CD14-positive monocyte (primary cell): ENCODE results near the gene PCBP3. TPM values are rescaled to one million over a fixed set of nuclear protein-coding genes. Genes with fewer than 3 reads are reported as not detected.
A peak's percentile ranks its signal among the peaks of the same experiment; 100 is the strongest.

ENCODE experiments used
- DNase-seq, 3 donors: peaks; one replicate each; pipeline ENCODE4 v3.0.0-alpha.2; 2011 to 2022
- H2AFZ ChIP-seq: 2 replicates; pipeline ENCODE4 v1.6.0; 2012; ENCODE audit warnings: mild to moderate bottlenecking, low read depth, low read length, inconsistent platforms; ENCODE audit not compliant: insufficient read depth, poor library complexity, severe bottlenecking
- H3K27ac ChIP-seq, 2 donors: 1 replicate in 1 of 2; 2 replicates in 1 of 2; pipeline ENCODE4 v1.5.1; 2012 to 2013; ENCODE audit warnings: low read length in 2 of 2, control low read depth in 1 of 2, inconsistent platforms in 1 of 2, low read depth in 1 of 2, mild to moderate bottlenecking in 1 of 2
- H3K27me3 ChIP-seq, 2 donors: one replicate each; pipeline versions ENCODE4 v1.6.0 to v1.6.1; 2011 to 2013; ENCODE audit warnings: low read length in 2 of 2; ENCODE audit not compliant: control insufficient read depth in 2 of 2, insufficient read depth in 2 of 2
- H3K36me3 ChIP-seq, 2 donors: replicated peaks in 1 of 2; 1 replicate in 1 of 2; 2 replicates in 1 of 2; pipeline versions ENCODE4 v1.5.1 to v1.6.1; 2012 to 2013; ENCODE audit warnings: low read length in 2 of 2, control low read depth in 1 of 2, inconsistent platforms in 1 of 2, mild to moderate bottlenecking in 1 of 2; ENCODE audit not compliant: insufficient read depth in 2 of 2, control insufficient read depth in 1 of 2
- H3K4me1 ChIP-seq, 2 donors: 1 replicate in 1 of 2; 2 replicates in 1 of 2; pipeline versions ENCODE4 v1.5.1 to v1.6.1; 2012 to 2013; ENCODE audit warnings: low read length in 2 of 2, control low read depth in 1 of 2, inconsistent platforms in 1 of 2, mild to moderate bottlenecking in 1 of 2, moderate library complexity in 1 of 2; ENCODE audit not compliant: insufficient read depth in 2 of 2, control insufficient read depth in 1 of 2
- H3K4me2 ChIP-seq: replicated peaks from 2 replicates; pipeline ENCODE3; 2012; ENCODE audit warnings: low read length, moderate library complexity, mild to moderate bottlenecking; ENCODE audit not compliant: poor library complexity, severe bottlenecking; ENCODE audit errors: extremely low read depth
- H3K4me3 ChIP-seq, 3 experiments: fragments of 200-600 bp in 1 of 3; sonication (generic) in 1 of 3; replicated peaks in 1 of 3; 1 replicate in 2 of 3; 2 replicates in 1 of 3; pipeline ENCODE4 v1.5.1; 2011 to 2013; ENCODE audit warnings: low read length in 3 of 3, mild to moderate bottlenecking in 3 of 3, control low read depth in 2 of 3, low read depth in 2 of 3, inconsistent platforms in 1 of 3, moderate library complexity in 1 of 3
- H3K79me2 ChIP-seq: 2 replicates; pipeline ENCODE4 v1.6.0; 2012; ENCODE audit warnings: mild to moderate bottlenecking, control low read depth, inconsistent platforms, low read length, moderate library complexity; ENCODE audit not compliant: insufficient read depth
- H3K9ac ChIP-seq: 2 replicates; pipeline ENCODE4 v1.6.0; 2017; ENCODE audit warnings: low read length, mild to moderate bottlenecking; ENCODE audit not compliant: insufficient read depth, poor library complexity, severe bottlenecking
- H3K9me3 ChIP-seq, 2 donors: replicated peaks in 1 of 2; 1 replicate in 1 of 2; 2 replicates in 1 of 2; pipeline versions ENCODE4 v1.5.1 to v1.6.1; 2012 to 2013; ENCODE audit warnings: low read length in 2 of 2, control low read depth in 1 of 2; ENCODE audit not compliant: control insufficient read depth in 1 of 2, insufficient read depth in 1 of 2
- H4K20me1 ChIP-seq: 2 replicates; pipeline ENCODE4 v1.6.0; 2012; ENCODE audit warnings: mild to moderate bottlenecking, low read length, control low read depth, moderate library complexity; ENCODE audit not compliant: insufficient read depth
- H3K27ac Mint-ChIP-seq, 7 donors: one replicate each; pipeline ENCODE4 v1.8.0; 2020; ENCODE audit warnings: mild to moderate bottlenecking in 7 of 7, mixed read lengths in 7 of 7, moderate library complexity in 6 of 7, inconsistent platforms in 2 of 7
- H3K27me3 Mint-ChIP-seq, 3 donors: one replicate each; pipeline ENCODE4 v1.8.0; 2021 to 2022; ENCODE audit warnings: low read depth in 3 of 3, mild to moderate bottlenecking in 3 of 3, mixed read lengths in 3 of 3, moderate library complexity in 3 of 3, inconsistent platforms in 1 of 3
- H3K36me3 Mint-ChIP-seq, 2 donors: one replicate each; pipeline ENCODE4 v1.8.0; 2020; ENCODE audit warnings: mixed read lengths in 2 of 2, inconsistent platforms in 1 of 2, mild to moderate bottlenecking in 1 of 2
- H3K4me1 Mint-ChIP-seq: one replicate; pipeline ENCODE4 v1.8.0; 2020; ENCODE audit warnings: mild to moderate bottlenecking, mixed read lengths
- H3K4me3 Mint-ChIP-seq, 2 donors: one replicate each; pipeline ENCODE4 v1.8.0; 2020; ENCODE audit warnings: mild to moderate bottlenecking in 2 of 2, mixed read lengths in 2 of 2, moderate library complexity in 1 of 2
- H3K9me3 Mint-ChIP-seq, 7 donors: one replicate each; pipeline ENCODE4 v1.8.0; 2020 to 2022; ENCODE audit warnings: mixed read lengths in 7 of 7, mild to moderate bottlenecking in 6 of 7, moderate library complexity in 6 of 7, inconsistent platforms in 2 of 7
- WGBS: methylation state at CpG from one replicate; pipeline ENCODE4 v1.1.5; 2013; ENCODE audit warnings: missing lambda C conversion rate; ENCODE audit not compliant: insufficient coverage; 5-methylcytosine and 5-hydroxymethylcytosine counted together
- intact Hi-C, 2 donors: fragments of 100-400 bp; cut with micrococcal nuclease; formaldehyde crosslinking; loops; one replicate each; pipeline versions ENCODE4 v1.15.0 to v1.15.1; 2023
- polyA plus RNA-seq, 3 donors: library from polyadenylated mRNA; depleted of rRNA in 1 of 3; unstranded in 2 of 3; stranded (reverse) in 1 of 3; fragments of 300-500 nt in 2 of 3; fragments of >200 nt in 1 of 3; fragmentation: Illumina TruSeq in 2 of 3; gene quantifications; 1 replicate in 2 of 3; 2 replicates in 1 of 3; pipeline ENCODE4 v1.2.3, GENCODE V29; 2012 to 2021
- TF ChIP-seq, protein P1 (sequence below): fragments of 200-600 bp; IDR thresholded peaks from one replicate; pipeline ENCODE4 v1.8.0; 2022; ENCODE audit warnings: antibody characterized with exemption, mild to moderate bottlenecking

PCBP3 gene
- polyA plus RNA-seq, 3 donors, result 0.34 to 0.49 TPM; not detected in 1

DNA sequence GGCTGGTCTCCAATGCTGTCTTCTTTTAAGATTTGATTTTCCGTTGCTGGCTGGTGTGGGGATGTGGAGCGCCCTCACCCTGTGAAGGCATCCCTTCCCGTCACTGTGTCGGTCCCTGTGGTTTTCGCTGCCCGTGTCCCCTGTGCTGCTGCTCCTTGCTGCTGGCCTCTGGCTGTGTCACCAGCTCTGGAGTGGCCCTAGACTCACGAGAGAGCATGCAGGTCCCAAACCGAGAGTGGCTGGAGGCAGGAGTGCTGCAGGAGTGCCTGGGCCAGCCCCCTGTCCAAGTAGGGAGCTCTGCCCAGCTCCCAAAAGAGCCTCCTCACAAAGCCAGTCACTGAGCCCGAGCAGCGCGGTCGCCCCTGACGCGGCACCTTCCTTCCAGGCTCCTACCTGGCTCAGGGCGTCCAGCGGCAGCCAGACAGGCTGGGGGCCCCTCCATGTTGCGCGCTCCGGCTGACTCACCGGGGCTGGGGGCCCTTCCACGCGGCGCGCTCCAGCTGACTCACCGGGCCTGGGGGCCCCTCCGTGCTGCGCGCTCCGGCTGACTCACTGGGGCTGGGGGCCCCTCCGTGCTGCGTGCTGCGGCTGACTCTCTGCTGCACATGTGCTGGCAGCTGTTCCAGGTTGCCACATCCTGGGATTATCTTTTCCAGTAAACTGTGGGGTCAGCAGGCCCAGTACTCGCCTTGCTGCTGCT lies 231.3 kb downstream of the PCBP3 start:
- H2AFZ ChIP-seq, result no peak overlapping the region
- H3K4me3 Mint-ChIP-seq, result no peak overlapping the region
- intact Hi-C loops, result no loop called here

DNA sequence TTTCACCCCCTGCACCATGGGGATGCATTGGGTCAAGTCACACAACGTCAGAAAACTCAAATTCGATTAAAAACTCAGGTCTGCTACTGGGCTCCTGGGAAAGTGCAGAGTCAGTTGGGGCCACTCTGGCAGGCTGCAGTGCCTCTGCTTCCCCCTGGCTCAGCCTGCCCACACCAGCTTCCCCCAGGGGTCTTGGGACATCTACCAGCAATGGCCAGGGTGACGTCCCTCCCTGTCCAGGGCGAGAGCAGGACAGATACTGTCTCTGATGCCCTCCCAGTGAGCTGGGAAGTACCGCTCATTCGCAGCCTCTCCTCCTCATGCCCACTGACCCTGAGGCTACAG lies 231.9 kb downstream of the PCBP3 start:
- Histone ChIP-seq H3K27ac (no peak overlapping the region), H3K36me3 (no peaks in the 10 kb centered on the region), H3K4me2 (no peak overlapping the region), H3K9ac (no peak overlapping the region), H3K4me1 (peaks cover 5 to 6% of the 10 kb centered on the region in 2 donors), H3K79me2 (no peaks in the 10 kb centered on the region), H3K4me3 (no peak overlapping the region), H4K20me1 (no peaks in the 10 kb centered on the region), H3K27me3 (no peaks in the 10 kb centered on the region), H3K9me3 (no peaks in the 10 kb centered on the region), H2AFZ (no peak overlapping the region)
- intact Hi-C loops, result no loop called here
- Mint-ChIP-seq H3K27me3 (peaks cover 2 to 4% (median 3%) of the 10 kb centered on the region in 3 donors), H3K4me3 (no peak overlapping the region), H3K27ac (peak overlapping the region in 2 of 7 donors; percentile 25 to 33), H3K9me3 (no peaks in the 10 kb centered on the region), H3K4me1 (peaks cover 10% of the 10 kb centered on the region), H3K36me3 (no peaks in the 10 kb centered on the region)
- no peak for DNase-seq
- TF ChIP-seq, protein P1, sequence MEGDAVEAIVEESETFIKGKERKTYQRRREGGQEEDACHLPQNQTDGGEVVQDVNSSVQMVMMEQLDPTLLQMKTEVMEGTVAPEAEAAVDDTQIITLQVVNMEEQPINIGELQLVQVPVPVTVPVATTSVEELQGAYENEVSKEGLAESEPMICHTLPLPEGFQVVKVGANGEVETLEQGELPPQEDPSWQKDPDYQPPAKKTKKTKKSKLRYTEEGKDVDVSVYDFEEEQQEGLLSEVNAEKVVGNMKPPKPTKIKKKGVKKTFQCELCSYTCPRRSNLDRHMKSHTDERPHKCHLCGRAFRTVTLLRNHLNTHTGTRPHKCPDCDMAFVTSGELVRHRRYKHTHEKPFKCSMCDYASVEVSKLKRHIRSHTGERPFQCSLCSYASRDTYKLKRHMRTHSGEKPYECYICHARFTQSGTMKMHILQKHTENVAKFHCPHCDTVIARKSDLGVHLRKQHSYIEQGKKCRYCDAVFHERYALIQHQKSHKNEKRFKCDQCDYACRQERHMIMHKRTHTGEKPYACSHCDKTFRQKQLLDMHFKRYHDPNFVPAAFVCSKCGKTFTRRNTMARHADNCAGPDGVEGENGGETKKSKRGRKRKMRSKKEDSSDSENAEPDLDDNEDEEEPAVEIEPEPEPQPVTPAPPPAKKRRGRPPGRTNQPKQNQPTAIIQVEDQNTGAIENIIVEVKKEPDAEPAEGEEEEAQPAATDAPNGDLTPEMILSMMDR, result no peak
- 81% methylated on average over 6 of the region's 6 CpGs for WGBS

More for the DNA sequence above, 231.3 kb downstream of the PCBP3 start:
- TF ChIP-seq, protein P1, result no peak
- Mint-ChIP-seq H3K27ac (peak overlapping the region in 4 of 7 donors; percentile 9 to 90 (median 80)), H3K4me1 (peaks cover 4% of the 10 kb centered on the region), H3K9me3 (no peaks in the 10 kb centered on the region), H3K27me3 (peaks cover 2 to 4% (median 3%) of the 10 kb centered on the region in 3 donors), H3K36me3 (no peaks in the 10 kb centered on the region)
- Histone ChIP-seq H3K9ac (no peak overlapping the region), H3K4me3 (no peak overlapping the region), H3K27me3 (no peaks in the 10 kb centered on the region), H3K9me3 (no peaks in the 10 kb centered on the region), H3K4me1 (peaks cover under 1 to 1% of the 10 kb centered on the region in 2 donors), H3K36me3 (no peaks in the 10 kb centered on the region), H3K27ac (no peak overlapping the region), H4K20me1 (no peaks in the 10 kb centered on the region), H3K4me2 (no peak overlapping the region), H3K79me2 (no peaks in the 10 kb centered on the region)
- WGBS, result 74% methylated on average over 33 of the region's 33 CpGs
- DNase-seq, result peak in 2 of 3 donors; percentile 9 to 47
